HG02642 (cell line): ENCODE measurements around the gene OR8B8.
"Not testable (repeated sequence)": the region's sequence is repeated elsewhere in the genome, so short reads cannot be mapped to it uniquely, and the experiment has no call there.

Experiments
- ATAC-seq: cut with Tn5 transposase; IDR thresholded peaks from one replicate; pipeline ENCODE4 v1.9.1; 2021; ENCODE audit warnings: mild to moderate bottlenecking; ENCODE audit not compliant: unreplicated experiment, poor library complexity

OR8B8 gene, protein sequence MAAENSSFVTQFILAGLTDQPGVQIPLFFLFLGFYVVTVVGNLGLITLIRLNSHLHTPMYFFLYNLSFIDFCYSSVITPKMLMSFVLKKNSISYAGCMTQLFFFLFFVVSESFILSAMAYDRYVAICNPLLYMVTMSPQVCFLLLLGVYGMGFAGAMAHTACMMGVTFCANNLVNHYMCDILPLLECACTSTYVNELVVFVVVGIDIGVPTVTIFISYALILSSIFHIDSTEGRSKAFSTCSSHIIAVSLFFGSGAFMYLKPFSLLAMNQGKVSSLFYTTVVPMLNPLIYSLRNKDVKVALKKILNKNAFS

DNA sequence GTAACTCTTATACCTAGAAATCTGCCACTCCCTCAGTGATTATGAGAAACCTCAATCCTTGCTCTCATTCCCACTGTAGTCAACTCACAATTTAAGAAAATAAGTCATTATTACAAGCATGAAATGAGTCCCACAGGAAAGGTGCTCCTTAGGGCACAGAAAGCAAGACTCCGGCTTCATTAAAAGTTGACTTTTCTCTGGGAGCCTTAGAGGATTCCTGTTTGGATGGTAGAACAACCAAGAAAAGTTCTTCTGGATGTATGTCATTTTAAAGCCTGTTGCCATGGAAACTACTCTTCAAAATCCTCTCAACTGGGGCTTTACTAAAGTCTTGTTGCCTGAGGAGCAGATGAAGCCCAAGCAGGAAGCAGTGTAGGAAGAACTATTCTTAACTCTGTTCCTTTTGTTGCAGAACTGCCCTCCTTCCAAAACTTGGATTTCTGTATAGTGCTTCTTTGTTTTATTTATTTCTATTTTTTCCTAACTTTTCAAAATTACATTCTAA lies at the start of gene OR8B8:
OR8B8 (minus strand) TSS at position 51 of the 505 bp plus-strand sequence. CDS start 4,611 bp downstream, outside the sequence.
- ATAC-seq = no peak

DNA sequence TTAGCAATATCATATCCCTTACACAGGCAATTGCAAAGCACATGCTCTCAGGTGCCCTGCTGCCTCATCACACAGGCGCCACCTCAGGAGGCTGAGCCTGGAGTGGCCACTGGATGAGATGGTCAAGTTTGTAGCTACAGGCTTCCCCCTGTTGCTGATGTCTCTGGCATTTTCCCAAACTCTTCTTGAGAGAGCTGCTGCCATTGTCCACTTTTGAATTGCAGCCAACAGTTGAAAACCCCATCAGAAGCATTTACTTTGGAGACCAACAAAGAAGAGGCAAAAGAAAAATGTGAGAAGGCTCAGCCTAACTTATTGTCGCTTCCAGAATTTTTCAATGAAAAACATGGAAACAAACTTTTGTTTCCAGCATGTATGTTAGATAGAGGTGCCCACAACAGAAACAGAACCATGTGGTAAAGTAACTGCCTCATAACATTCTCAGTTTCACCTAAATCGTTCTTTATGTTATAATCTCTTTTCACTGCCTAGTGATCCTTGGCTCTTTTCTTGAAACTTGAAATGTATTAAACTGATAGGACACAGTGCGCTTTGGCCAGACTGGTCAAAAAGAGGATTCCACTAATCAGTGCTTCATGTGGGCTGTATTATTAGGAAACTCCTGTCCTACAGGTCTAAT lies 47.6 kb upstream of the OR8B8 start:
- no peak for ATAC-seq

DNA sequence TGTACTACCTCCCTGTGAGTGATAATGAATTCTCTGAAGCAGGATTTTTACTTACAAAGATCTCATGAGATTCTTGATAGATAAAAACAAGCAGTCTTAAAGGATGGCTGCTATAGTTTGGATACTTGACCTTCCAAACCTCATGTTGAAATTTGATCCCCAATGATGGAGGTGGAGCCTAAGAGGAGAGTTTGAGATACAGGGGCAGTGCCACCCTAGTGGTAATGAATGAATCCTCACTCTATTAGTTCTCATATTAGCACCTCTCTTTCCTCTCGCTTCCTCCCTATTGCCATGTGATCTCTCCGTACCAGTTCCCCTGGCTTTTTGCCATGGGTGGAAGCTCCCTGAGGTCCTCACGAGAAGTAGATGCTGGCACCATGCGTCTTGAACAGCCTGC lies 37.9 kb upstream of the OR8B8 start:
- ATAC-seq = no peak

DNA sequence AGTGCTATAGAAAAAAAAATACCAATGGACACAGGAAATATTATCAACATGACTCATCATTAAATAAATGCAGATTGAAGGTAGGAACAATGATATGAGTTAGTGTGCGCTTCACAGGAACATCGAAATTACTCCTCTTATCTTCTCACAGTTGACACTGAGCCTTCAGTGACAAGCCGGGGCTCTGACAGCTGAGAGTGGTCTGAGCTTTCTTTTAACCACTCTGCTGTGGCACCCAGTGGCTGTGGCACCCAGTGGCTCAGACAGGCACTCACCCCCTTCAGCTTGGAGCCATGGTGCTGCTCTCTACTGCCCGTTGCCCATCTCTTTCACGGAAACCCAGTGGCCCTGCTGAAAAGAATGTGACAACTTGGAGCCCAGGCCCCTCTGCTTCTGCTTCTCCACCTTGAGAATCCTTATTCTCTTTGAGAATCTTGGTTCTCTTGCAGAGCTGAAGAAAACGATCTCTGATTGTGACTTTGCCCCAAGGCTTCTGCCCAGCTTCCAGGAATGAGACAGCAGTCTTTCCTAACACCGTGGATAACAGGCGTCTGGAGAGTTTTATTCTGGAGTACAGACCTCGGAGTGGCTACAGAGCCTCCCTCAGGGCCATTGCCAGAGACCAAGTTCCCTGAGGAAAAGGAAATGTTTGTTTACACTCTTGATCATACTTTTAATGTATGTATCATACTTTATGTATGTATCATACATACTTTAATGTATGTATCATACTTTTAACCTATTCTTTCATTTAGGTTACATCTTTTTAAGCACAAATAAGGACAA lies 37.1 kb upstream of the OR8B8 start:
- ATAC-seq = no peak

DNA sequence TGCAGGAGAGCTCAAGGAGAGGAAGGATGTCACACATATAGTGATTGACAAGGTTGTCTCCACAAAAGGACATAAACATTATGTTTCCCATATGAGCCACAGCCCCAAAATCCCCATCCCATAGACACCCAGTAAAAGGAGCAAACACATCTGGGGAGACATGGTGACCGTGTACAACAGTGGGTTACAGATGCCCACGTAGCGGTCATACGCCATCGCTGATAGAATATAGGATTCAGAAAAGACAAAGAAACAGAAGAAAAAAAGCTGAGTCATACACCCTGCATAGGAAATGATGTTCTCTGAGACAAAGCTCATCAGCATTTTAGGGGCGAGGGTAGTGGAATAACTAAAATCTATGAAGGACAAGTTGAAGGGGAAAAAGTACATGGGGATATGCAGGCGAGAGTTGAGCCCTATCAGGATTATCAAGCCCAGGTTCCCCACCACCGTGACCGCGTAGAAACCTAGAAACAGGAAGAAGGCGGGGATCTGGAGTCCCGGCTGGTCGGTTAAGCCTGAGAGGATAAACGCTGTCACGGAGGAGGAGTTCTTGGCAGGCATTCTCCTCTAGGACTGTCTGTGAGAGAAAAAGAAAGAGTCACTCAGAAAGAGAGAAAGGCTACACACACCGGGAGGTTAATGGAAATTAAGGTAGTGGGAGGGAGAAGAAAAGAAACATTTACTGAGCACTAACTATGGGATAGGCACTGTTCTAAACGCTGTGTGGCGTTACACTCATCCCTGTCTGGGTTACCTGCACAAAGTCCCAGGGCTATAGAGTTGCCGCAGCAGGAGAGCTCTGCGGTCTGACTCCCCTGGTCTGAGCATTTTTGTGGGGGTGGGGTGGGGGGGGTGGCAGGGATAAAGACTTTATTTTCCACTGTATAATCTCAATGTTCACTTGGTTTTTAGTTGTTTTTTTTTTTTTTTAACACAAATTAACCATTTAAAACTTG lies 36.1 kb upstream of the OR8B8 start:
- ATAC-seq = peak; percentile 64

DNA sequence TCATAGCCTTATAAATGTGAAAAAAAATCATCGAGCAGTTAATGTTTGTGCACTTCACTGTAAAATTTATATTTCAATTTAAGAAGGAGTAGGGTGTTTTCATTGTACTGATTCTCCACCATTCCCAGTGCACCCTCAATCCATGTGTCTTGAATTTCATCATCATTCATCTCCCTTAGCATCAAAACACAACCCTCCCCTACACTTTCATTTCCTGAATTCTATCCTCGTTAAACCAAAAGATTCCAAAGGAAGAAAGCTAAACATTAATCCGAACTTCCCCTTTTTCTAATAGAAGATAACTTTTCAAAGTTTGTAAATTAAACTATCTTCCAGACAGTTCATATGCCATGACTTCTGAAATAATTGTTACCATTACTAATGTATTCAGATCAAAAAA lies 34.1 kb upstream of the OR8B8 start:
- ATAC-seq = no peak

DNA sequence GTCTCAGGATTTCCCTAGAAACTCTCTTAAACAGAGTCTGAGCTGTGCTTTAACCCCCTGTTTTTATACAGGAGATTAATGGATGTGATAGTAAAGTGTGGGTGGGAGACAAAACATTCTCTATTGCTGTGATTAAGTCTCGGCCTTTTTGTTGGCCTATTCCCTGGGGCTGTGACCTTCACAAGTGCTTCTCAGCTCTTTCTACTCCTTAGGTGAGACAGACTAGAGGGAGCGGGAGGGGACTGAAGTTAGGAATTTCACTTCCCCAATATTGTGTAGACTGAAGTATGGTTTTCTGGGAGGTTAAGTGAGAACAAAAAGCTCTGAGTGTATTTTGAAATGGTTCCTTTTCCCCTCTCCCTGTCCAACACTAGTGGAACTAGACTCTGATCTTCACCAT lies 29.8 kb upstream of the OR8B8 start:
- no peak for ATAC-seq

DNA sequence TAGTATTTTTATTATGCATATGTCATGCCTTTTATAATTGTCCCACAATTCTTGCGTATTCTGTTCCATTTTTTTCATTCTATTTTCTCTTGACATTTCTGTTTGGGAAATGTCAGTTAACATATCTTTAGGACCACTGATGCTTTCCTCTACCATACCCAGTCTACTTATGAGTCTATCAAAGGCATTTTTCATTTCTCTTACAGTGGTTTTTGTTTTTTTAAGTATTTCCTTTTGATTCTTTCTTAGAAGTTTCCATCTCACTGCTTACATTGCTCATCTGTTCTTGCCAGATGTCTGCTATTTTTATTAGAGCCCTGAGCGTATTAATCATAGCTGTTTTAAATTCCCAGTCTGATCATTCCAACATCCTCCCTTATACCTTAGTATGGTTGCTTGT lies 29.3 kb upstream of the OR8B8 start:
- ATAC-seq = no peak

DNA sequence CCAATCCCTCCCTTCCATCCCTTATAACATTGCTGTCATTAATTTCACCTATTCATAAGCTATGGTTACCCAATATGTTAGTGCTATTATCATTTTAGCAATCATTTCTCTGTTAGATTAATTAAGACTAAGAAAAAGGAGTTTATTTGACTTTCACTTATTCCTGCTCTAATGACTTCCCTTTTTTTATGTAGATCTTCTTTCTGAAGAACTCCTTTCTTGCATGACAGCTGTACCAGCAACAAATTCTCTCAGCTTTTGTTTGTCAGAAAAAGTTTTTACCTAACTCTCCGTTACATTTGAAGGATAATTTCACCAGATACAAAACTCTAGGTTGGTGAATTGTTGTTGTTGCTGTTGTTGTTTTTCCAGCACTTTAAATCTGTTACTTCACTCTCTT lies 28.6 kb upstream of the OR8B8 start:
- ATAC-seq = no peak

DNA sequence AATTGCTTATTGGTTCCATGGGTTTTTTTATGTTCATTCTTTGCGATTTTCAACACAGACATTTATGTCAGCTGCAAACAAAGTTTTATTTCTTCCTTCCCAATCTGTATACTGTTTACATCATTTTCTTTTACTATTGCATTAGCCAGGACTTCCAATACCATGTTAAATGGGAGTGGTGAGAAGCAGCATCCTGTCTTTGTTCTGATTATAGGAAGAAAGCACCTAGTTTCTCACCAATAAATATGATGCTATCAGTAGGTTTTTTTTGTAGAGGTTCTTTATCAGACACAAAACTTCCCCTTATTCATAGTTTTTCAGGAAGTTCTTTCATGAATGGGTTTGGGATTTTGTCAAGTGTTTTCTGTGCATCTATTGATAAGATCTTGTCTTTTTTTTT lies 28.0 kb upstream of the OR8B8 start:
- no peak for ATAC-seq

DNA sequence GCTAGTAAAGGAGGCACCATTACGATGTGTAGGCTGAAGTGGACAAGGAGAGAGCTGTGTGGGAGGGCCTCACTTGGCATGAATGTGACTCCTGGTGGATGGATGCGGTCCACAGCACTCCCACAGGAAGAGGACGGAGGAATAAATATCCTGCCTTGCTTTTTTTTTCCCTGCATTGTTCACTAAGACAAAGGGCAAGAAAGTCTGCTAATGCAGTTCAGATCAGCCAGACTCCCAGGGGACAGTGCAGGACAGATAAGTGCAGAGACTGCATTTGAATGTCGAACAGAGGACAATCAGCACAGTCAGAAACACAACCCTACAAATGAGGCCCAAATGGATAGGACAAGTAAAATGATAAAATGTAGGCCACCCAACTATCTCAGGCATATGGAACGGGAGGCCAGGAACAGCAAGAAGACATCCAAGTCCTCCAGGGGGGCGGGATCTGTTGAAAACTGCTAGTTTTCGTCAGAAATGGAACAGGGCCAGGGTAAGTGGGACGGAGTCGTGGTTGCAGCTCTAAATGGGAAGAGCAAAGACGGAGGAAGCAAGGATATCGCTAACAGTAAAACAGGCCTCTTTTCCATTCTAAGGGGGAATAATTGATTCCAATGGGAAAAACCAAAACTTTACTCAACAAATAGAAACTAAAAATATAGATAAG lies 25.2 kb upstream of the OR8B8 start:
- ATAC-seq = no peak

DNA sequence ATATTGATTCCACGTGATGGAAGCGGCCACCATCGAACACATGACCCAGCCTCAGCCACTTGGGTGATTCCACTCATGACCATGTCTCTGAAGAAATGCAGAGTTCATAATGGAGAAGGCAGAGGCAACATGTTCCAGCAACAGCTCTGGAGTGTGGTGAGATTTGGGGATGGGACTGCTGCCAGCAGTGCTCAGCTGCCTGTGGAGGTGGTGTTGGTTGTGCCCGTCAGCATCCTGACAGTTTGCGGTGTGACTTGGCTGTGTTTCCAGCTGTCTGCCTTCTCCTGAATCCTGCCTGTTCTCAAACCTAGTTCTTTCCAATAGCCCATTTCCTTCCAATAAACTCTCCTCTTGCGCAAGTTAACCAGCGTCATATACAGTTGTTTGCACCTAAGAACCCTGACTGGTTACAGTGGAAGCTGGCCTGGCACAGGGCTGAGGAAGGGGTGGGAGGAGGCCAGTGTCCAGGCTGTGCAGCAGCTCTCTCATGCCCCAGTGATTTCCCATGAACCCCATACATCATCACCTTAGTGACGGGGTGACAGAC lies 22.0 kb upstream of the OR8B8 start:
- ATAC-seq = no peak

DNA sequence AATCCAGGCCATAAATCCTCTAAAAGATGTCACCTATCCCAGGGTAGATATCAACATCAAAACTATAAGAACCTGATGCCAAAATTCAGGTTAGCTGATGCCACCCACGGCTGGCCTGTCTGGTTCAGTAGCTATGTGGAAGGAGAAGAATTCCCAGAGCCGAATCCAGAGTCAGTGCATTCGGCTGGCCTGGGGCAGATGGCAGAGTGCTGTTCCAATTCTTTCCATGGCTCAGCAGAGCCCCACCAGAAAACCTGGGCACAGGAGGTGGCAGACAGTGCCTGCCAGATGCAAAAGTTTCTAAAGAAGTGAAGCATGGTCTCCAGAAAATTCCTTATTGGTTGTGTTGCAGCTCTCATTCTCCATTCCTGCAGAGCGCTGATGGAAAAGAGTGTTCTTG lies 19.9 kb upstream of the OR8B8 start:
- no peak for ATAC-seq

DNA sequence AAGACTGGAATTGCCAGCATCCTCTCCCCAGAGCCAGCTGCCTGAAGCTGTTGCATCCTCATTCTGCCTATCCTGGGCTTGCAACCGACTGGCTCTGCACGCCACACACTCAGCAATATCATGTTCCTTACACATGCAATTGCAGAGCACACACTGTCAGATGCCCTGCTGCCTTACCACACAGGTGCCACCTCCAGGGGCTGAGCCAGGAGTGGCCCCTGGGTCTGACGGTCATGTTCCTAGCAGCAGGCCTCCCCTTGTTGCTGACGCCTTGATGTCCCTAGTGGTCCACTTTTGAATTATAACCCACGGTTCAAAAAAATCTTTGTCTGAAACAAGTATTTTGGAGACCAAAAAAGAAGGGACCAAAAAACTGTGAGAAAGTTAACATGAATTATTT lies 18.5 kb upstream of the OR8B8 start:
- no peak for ATAC-seq

DNA sequence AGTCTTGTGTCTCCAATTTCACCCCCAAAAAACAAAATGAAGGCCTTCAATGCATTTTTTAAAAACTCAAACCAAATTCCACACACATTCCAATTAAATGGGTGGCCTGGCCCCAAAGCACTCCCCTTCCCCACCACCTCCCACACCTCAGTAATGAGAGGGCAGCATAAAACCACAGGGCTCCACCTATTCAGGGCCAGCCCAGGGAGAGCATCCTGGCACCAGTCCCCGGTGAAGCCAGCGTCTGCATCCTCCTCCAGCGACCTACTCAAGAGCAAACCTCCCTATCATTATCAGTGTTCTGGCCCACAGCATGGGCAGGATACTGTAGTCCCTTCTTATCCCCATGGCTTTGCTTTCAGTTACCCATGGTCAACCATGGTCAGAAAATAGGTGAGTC lies 17.8 kb upstream of the OR8B8 start:
- ATAC-seq = no peak

DNA sequence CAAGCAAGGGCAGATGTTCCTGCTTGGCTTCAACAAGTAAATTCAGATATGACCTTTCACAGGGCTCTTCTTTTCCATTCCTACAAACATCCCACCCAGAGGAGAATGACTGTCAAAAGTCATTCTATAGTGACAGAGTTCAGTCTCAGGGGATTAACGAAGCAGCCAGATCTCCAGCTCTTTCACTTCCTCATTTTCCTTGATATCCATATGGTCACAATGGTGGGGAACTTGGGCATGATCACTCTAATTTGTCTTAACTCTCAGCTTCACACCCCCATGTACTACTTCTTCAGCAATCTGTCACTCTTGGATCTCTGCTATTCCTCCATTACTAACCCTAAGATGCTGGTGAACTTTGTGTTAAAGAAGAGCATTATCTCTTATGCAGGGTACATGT lies 15.0 kb upstream of the OR8B8 start:
- no peak for ATAC-seq

DNA sequence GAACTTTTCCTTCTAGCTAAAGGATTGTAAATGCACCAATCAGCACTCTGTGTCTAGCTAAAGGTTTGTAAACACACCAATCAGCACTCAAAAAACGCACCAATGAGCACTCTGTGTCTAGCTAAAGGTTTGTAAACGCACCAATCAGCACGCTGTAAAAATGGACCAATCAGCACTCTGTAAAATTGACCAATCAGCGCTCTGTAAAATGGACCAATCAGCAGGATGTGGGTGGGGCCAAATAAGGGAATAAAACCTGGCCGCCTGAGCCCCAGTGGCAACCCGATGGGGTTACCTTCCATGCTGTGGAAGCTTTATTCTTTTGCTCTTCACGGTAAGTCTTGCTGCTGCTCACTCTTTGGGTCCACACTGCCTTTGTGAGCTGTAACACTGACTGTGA lies 13.9 kb upstream of the OR8B8 start:
- not testable (repeated sequence) for ATAC-seq

DNA sequence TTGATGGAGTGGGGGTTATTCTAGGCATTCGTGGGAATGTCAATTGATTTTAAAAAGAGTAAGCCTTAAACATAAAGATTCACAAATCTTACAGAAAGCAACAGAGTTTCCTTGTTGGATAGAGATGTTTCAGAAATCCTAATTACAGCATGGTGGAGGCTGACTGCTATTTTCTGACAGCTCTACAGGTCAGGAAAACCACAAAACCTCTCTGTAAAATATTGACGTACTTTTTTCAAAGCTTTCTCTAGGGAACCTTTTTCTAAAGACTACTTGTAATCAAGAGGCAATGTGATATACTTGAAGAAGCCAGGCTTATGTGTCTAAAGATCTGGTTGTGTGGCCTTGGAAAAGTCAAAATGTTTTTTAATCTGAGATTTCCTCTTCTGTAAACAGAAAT lies 9.1 kb upstream of the OR8B8 start:
- ATAC-seq = no peak

DNA sequence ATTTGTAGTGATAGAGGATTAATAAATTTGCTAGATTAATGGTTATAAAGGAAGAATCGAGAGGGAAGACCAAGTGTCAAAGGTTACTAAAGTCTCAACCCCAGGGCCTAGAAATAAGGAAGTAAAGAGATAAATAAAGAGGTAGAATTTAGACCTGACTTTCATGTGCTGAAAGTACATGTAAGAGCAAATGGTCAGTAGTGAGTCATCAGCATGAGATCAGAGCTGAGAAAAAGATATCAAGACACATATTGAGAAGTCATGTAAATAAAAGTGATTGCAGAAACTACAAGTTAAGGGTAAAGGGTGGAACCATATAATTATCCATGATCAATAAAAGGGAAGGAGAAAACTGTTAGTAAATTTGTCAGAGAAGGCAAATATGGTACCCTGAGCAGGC lies 1.4 kb upstream of the OR8B8 start:
- ATAC-seq = no peak
